Amygdala (tissue), 56 donors: Measurements from ENCODE around the gene CALN1.
A peak's percentile ranks its signal among the peaks of the same experiment; 100 is the strongest.
"Not testable (repeated sequence)": the region's sequence is repeated elsewhere in the genome, so short reads cannot be mapped to it uniquely, and the experiment has no call there.

Experiments used
- DNase-seq, 56 donors: peaks; one replicate each; lab custom pipeline; 2025; lab: John Stamatoyannopoulos, UW

CALN1 gene

DNA sequence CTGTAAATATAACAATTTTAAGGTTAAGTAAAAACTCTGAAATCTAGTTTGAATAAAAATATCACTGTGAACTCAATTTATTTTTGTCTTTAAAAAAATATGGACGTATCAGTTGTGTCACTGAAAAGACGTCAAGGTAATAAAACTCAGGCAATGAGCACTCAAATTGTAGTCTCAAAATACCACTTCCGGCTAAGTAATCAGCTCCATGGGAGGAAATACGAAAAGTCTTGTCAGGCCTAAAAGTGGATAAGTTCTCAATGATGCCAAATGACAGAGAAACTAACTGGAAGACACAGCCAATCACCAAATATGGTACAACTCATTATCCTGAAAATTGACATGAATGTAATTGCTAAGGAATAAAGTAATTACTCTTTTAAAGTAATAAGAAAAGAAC is 719 bp downstream of the CALN1 start:
- DNase-seq = no peak

DNA sequence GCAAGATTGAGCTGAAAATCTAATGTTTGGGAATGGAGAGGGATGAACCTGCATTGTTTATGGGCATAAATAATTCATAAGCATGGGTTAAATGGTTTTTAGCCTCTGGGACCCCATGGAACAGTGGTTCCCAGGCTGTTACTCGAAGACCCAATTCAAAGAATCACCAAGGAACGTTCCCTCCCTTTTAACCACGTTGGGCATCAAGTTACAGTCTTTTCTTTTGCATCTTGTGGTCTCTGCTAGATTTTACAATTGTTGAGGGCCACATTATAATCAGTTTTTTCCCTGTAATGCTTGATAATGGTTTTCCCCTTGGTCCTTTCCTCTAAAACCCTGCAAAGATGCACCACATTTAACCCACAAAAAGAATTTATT is 2.5 kb downstream of the CALN1 start:
- DNase-seq = no peak

DNA sequence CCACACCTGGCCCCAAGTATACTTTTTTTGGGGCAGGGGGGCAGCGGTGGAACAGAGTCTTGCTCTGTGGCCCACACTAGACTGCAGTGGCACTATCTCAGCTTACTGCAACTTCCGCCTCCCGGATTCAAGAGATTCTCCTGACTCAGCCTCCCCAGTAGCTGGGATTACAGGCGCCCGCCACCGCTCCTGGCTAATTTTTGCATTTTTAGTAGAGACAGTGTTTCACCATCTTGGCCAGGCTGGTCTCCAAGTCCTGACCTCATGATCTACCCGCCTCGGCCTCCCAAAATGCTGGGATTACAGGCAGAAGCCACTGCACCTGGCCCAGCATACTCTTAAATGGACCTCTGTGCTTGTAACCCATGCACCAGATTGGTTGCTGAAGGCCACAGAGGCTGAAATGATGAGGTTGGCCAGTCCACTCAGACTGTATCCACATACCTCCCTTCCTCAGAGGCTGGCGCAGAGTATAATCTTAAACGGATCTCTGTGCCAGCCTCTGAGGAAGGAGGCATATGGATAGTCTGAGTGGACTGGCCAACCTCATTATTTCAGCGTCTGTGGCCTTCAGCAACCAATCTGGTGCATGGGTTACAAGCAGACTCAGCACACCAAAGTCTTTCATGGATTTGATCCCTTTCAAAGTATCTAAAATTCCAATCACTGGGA is 3.0 kb downstream of the CALN1 start:
- DNase-seq = no peak

DNA sequence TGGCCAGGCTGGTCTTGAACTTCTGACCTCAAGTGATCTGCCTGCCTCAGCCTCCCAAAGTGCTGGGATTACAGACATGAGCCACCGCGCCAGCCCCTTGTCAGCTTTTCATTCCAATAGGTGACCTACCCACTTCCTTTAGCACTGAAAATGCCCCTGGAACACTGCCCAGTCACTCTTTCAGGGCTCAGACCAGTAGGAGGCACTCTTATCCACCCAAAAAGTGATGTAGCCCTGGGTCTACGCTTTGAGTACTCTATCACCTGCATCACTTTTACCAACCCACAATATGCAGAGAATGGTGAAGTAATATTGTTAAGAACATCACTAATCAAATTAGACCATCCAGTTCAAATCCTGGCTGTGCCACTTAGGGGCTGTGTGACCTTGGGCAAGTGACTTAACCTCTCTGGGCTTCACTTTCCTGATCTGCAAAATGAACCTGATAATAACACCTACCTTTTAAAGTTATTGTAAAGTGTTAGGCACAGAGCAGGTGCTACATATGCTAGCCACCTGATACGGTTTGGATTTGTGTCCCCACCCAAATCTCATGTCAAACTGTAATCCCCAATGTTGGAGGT is 5.2 kb downstream of the CALN1 start:
- DNase-seq = no peak

DNA sequence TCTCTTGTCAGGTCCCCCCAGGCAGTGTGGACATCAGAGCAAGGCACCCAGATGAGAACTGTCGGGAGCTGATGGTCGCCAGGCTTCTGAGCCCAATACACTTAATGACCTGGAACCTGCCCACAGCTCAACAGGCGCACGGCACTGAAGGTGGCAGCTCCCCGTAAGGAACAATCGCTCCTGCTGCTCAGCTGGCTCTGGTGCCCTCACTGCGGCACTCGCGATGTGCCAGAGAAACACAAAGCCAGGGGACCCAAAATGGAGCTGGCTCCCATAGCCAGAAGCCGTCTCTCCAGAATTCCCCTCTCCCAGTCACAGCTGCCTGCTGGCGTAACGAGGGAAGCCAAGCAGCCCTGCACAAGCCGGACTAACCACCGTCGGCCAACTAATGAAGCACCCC is 6.3 kb downstream of the CALN1 start:
- peak in 4 of 56 donors; percentile 2 to 47 (median 14) for DNase-seq

DNA sequence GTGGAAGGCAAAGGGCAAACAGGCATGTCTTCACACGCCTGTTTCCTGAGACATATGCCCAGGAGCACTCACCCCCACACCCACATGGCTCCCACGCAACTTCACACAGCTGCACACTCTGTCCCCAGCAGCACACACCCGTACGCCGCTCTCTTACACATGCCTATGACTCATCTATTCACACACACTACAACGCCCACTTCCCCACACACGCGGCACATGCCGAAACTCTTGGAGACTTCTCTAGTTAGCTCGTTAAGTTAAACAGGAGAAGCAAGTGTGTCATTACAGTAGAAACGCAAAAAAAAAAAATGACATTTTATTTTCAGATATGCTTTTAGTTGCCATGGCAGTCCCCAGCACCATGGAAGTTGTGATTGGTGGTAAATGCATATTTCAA is 6.7 kb downstream of the CALN1 start:
- DNase-seq = peak in 28 of 56 donors; percentile 1 to 75 (median 18)

DNA sequence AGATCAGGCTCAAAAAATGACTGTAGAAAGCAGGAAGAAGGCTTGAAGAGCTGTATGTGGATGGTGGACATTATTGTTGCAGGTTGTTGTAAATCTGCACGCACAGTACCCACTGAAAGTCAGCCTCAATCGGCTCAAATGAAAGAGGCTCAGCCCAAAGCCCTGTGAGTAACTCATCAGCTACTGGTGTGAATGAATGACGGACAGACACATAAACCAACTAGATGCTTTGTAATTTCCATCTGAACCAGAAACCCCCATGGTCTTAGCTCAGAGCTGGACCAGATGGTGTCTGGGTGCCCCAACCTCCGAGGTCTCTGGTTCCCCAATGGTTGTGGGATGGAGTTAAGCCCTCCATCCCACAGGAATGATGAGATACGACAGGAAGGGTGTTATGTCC is 7.4 kb downstream of the CALN1 start:
- no peak for DNase-seq

DNA sequence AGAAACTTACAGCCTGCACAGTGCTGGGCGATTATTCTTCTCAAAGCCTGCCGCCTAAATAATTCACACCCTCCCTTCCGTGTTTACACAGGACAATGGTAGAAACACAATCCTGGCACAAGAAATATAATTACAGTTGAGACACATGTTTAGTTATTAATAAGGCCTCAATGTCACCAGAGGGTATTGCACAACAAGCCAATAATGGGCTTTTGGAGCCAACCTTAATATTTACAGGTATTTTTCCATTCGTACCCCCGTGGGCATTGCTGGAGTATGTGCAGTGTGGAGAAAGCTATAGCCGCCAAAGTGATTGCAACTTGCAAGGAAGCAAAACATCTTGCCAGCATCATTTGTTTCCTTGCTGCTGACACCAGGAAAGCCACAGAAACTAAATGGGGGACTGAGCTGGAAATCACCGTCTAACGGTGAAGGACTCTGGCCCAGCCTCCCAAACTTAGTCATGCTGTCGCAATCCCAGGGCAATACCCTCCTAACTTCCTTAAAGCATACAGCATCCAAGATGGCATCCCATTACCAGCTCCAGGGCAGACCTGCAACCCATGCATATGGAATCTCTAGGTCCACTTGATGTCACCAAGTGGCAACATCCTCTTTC is 8.6 kb downstream of the CALN1 start:
- DNase-seq = no peak

DNA sequence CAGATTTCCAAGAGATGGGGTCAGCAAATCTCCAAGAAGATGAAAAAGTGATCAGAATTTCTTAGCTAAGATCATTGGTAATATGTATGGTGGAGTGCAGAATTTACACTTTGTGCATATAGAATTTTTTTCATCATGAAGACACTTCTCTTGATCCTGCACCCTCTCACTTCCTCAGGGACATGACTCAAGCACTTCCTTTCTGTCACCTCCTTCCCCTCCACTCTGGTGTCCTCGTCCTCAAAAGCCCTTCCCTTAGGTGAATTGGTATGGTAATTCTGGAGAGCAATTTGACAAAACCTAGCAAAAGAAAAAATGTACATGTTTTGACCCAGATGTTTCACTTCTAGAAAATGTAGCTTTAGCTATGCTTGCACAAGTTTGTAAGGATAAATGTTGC is 18.1 kb downstream of the CALN1 start:
- DNase-seq = no peak

DNA sequence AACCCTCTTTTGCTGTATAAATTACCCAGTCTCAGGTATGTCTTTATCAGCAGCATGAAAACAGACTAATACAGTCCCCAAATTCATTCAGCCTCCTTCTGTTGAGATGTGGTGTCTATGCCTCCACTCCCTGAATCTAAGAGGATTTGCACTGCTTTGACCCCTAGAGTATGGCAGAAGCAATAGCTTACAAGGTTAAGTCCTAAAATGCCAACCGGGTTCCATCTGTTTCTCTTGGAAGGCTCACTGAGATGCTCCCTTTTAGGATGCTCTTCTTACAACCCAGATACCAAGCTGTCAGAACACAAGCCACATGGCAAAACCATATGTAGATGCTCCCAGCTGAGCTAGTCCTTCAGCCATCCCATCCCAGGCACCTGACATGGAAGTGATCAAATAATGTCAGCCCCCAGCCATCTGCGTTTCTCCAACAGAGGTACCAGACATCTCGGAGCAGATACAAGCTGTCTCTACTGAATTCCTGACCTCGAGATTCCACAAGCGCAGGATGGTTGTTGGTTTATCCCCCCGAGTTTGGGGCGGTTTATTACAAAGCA is 20.2 kb downstream of the CALN1 start:
- DNase-seq = no peak

DNA sequence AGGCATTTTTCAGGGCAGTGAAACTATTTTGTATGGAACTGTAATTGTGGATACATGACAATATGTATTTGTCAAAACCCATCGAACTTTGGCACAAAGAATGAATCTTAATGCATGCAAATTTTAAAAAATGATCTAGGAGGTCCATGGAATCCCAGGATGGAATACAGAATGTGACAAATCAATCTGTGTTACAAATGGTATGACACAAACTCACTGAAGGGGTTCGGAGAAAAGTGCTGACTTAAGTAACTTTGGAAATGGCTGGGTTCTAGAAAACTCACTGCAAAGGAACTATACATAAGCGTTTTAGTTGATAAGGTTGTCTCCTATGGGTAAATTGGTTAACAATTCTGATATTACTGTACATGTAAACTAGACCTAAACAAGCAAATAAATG is 26.0 kb downstream of the CALN1 start:
- DNase-seq = no peak

DNA sequence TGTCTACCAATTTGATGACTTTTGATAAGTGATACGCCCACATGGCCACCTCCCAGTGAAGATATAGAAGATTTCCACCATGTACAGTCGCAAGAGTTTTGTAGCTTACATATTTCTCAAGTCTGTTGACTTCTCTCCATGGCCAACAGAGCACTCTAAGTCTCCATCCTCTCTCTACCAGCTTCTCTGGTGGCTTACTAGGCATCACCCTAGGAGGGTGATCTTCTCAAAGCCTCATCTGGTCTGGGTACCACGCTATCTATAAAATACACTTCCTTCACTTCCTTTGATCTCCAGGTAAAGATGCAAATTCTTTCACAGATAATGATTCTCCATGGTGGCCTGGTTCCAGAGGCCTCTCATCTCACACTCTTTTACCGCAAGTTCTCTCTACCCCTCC is 49.9 kb downstream of the CALN1 start:
- DNase-seq = no peak

DNA sequence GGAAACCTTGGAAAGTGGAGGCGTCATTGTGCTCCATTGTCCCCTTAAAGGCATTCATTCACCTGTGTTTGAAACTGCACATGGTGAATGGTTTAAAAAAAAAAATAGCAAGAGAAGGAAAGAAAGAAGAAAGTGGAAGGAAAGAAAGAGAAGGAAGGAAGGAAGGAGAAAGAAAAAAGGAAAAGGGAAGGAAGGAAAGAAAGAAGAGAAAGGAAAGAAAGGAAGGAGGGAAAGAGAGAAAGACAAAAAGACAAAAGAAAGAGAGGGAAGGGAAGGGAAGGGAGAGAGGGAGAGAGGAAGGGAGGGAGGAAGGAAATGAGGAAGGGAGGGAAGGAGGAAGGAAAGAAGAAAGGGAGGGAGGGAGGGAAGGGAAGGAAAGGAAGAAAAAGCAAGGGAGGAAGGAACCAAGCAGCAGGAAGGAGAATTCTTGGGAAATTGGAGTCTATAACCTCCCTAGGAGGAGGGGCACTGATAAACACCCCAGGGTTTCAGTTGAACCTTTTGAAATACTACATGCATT is 66.9 kb downstream of the CALN1 start:
- DNase-seq = no peak

DNA sequence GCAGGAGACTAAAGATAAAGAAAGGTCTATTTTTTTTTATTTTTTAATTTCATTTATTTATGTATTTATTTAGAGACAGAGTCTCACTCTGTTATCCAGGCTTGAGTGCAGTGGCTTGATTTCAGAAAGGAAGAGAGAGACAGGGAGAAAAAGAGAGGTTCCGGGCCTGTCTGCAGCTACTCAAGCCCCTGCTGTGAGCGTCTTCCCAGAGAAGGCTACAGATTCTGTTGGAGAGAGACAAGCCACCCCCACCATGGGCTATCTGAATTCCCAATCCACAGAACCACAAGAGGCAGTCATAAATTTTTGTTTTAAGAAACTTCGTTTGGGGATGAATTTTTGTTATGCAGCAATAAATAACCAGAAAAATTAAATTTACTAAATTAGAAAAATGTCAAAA is 68.1 kb downstream of the CALN1 start:
- no peak for DNase-seq

DNA sequence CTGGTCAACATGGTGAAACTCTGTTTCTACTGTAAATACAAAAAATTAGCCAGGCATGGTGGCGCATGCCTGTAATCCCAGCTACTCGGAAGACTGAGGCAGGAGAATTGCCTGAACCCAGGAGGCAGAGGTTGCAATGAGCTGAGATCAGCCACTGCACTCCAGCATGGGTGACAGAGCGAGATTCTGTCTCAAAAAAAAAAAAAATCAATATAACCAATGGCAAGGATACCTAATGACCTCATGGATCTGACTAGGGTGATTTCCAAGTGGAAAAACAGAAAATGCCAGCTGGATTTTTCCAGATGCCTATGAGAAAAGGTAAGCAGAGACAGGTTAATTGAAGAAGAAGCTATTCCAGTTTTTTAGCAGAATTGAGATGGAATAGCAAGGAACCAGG is 68.8 kb downstream of the CALN1 start:
- DNase-seq = not testable (repeated sequence)

DNA sequence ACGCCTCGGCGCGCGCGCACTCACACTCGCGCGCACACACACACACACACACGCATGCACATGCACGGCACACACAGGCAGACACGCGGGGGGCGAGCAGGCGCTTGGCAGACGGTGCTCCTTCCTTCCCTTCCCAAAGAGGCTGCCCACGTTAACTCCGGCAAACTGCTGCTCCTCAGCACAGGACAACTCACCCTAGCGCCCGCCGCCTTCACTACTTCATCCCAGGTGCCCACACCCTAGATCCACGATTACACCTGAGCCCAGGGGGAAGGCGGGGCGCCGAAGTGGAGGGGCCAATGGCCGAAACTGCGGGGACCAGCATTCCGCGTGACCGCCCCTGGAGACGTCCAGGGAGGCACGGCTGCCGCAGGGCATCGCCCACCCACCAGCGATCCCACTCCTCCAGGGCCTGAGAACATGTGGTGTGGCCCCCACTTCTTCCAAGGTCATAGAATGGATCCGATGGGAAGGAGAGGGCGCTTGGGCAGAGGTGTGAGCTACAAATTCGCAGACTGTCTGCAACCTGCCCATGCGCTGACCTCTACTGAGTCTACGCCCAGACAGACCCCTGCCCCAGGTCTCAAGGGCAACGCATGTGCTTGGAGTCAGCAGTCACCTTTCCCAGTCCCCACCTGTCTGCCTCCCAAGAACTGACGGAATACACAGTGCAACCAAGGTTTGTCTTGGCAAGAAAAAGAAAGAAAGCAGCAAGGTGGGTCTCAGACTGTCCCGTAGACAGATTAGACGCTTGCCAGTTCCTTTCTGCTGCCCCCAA is 74.6 kb downstream of the CALN1 start:
- DNase-seq = peak in 12 of 56 donors; percentile 6 to 53 (median 32)

DNA sequence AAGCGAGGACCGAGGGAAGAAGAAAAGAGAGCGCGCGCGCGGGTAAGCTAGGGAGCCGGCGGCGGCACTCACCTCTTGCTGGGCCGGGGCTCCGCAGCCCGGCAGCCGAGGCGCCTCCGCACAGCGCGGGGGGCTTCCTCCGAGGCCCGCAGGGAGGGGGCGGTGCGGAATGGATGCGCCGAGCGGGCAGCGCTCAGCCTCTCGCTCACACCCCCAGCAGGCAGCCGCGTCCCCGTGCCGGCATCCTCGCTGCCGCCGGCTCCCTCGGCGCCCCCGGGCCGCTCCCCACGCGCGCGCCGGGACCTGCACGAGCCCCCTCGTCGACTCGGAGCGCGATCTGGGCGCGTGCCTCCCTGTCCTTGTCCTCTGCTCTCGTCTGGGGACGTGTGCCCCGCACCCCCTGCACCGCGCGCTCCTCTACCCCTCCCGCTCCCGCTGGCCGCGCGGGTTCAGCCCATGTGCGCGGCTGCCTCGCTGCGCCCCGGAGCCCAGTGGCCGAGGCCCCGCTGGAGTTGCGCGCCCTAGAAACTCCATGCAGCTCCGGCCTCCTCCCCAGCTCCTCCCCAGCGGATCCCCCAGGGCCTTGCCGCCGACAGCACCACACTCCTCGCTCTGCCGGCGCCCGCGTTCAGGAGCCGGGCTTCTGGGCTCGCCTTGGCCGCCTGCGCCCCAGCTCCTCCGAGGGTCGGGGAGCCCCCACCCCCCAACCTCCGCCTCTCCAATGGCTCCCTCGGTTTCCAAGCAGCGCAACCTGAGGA is 75.3 kb downstream of the CALN1 start:
- DNase-seq = peak in 9 of 56 donors; percentile 21 to 55 (median 37)

DNA sequence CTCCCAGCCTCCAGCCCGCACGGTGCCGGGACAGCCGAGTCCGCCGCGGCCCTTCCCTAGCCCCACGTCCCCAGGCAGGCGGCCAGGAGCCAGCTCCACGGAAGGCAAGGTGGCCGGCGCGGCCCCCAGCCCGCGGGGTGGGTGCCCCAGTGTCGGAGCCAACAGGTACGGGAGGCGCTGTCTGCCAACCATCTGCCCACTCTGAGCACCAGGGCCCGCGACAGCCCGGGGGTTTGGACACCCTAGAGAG is 75.8 kb downstream of the CALN1 start:
- peak in 4 of 56 donors; percentile 20 to 54 (median 34) for DNase-seq

DNA sequence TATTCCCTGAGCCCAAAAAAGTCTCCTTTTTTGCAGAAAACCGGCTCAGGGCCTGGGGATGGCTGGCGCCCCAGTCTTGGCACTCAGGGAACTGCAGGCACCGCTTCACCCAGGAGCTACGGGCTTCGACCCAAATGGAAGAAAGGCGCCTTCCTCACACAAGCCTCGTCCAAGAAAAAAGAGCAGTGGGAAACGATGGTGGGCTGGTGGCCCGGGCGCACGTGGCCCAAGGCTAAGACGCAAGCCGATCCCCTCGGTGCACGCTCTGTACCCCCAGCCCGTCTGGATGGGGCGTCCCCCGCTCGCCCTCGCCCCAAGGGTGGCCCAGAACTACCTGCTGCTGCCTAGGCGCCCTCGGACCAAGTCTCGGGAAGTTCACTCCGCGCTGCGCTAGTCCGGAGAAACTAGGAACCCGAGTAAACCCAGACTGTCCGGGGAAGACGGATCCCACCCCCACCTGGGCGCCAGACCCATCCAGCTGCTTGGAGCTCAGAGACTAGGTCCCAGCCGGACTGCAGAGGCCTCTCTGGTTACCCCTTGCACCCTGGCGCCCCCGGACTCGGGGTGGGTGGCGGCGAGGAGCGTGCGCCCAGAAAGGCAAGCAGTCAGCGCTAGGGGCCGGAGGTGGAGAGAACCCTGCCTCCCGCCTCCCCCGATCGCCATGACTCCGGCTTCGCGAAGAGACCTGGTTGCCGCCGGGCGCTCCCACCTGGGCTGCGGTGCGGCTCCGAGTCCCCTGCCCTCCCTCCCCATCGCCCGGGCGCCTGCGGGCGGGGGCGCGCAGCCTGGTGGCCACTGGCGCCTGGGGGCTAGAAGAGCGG is 76.4 kb downstream of the CALN1 start:
- DNase-seq = peak in 7 of 56 donors; percentile 6 to 43 (median 28)

DNA sequence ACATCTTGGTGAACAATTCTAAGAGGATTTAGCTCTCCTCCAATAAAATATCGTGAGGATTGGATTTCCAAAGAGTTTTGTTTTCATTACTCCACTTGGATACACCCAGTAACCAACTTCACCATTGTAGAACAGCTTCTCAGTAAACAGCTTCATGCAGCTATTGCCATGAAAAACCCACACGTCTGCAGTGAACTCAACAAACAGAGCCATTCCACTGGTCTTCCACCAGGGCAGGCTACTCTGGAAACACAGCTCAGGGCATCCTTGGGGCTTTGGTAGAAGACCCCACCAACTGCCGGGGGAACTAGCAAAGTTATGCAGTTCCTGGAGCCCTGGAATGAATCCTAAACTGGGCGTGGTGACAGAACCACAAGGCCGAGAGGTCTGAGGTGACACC is 77.4 kb downstream of the CALN1 start:
- no peak for DNase-seq
